ENCODE measurements around the gene GADD45GIP1.
A peak's percentile ranks its signal among the peaks of the same experiment; 100 is the strongest.

DNA sequence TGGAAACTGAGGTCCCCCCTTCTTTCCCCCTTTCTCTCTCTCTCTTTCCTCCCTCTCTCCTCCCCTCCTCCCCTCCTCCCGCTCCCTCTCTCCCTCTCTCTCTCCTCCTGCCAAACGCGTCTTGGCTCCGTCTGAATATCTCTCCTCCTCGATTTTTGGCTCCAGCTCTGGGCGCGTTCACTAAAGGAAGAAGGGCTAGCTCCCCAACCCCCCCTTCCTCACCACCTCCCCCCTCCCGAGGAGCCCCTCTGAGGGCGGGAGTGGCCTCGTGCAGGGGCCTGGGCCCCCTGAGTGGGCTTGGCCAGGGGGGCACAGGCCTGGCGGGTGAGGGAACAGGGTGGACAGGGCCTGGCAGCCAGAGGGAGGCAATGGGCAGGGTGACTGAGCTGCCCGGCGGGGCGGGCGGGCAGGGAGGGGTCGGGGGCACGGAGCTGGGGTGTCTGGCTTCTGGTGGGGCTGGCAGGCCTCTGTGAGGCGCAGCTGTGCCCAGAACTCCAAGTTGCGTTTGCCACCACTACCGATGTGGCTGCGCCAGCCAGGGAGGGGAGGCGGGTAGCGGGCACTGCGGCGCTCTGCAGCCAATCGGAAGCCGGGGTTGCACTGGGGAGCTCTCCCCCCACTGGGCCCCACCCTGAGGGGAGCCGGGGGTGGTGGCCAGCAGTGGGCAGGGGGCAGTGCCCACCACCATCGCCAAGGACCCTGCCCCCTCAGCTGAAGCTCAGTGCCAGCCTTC, 45.3 kb upstream of the GADD45GIP1 start:
- TF ChIP-seq EP300 (IDR thresholded peaks at IDR 0.05; ENCODE audit: low read depth) (no peak), POLR2A (IDR thresholded peaks at IDR 0.05) (no peak), POLR2AphosphoS5 (IDR thresholded peaks at IDR 0.05) (peak in 1 of 3 donors; percentile 9)
- TF ChIP-seq, protein P1, sequence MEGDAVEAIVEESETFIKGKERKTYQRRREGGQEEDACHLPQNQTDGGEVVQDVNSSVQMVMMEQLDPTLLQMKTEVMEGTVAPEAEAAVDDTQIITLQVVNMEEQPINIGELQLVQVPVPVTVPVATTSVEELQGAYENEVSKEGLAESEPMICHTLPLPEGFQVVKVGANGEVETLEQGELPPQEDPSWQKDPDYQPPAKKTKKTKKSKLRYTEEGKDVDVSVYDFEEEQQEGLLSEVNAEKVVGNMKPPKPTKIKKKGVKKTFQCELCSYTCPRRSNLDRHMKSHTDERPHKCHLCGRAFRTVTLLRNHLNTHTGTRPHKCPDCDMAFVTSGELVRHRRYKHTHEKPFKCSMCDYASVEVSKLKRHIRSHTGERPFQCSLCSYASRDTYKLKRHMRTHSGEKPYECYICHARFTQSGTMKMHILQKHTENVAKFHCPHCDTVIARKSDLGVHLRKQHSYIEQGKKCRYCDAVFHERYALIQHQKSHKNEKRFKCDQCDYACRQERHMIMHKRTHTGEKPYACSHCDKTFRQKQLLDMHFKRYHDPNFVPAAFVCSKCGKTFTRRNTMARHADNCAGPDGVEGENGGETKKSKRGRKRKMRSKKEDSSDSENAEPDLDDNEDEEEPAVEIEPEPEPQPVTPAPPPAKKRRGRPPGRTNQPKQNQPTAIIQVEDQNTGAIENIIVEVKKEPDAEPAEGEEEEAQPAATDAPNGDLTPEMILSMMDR (IDR thresholded peaks at IDR 0.05), result peak in 1 of 5 experiments; percentile 13
